Erythroblast (primary cell): ENCODE results near the gene IKBKG.
"Not testable (repeated sequence)": the region's sequence is repeated elsewhere in the genome, so short reads cannot be mapped to it uniquely, and the experiment has no call there.

Source experiments
- GATA1 ChIP-seq: IDR thresholded peaks from 2 replicates; pipeline ENCODE4 v1.6.1; 2011; ENCODE audit warnings: low read depth, mild to moderate bottlenecking, control low read depth, low read length, moderate library complexity
- POLR2A ChIP-seq: IDR thresholded peaks from 2 replicates; pipeline ENCODE4 v1.6.1; 2011; ENCODE audit warnings: mild to moderate bottlenecking, low read length

DNA sequence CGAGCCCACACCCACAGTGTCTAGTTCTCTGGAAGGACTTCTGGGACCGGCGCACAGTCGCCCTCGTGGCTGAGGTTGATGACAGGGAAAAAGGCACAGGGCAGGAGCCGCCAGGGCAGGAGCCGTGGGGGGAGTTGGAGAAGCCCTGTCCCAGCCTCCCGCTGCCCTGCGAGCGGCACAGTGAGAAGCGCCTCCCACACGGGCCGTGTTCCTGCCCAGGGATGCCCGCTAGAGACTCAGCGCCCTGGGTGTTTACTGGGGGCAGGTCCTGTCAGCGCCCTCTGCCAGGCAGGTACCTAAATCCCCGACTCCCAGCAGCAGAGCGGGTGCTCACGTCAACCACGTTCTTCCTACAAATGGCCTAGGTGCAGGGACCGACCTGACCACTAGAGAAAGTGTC, 11.5 kb downstream of the IKBKG start:
- TF ChIP-seq POLR2A, GATA1: not testable (repeated sequence)
